Endodermal cell (in vitro differentiated cells): ENCODE data around the gene IL11RA. TPM values are rescaled to one million over a fixed set of nuclear protein-coding genes. Genes with fewer than 3 reads are reported as not detected.
A peak's percentile ranks its signal among the peaks of the same experiment; 100 is the strongest.

ENCODE experiments used
- DNase-seq: peaks from one replicate; pipeline ENCODE4 v3.0.0-alpha.2; 2017
- H3K27ac ChIP-seq: 2 replicates; pipeline ENCODE4 v1.5.1; 2013; ENCODE audit warnings: mild to moderate bottlenecking, low read depth, low read length, moderate library complexity
- H3K27me3 ChIP-seq: 2 replicates; pipeline ENCODE4 v1.6.1; 2013; ENCODE audit warnings: mild to moderate bottlenecking, low read length, moderate library complexity; ENCODE audit not compliant: insufficient read depth, control insufficient read depth, poor library complexity, severe bottlenecking
- H3K36me3 ChIP-seq: 2 replicates; pipeline ENCODE4 v1.7.0; 2013; ENCODE audit warnings: mild to moderate bottlenecking, low read length, moderate library complexity; ENCODE audit not compliant: control insufficient read depth, insufficient read depth
- H3K4me1 ChIP-seq: one replicate; pipeline ENCODE4 v1.7.0; 2013; ENCODE audit warnings: low read length; ENCODE audit not compliant: control insufficient read depth, insufficient read depth
- H3K4me3 ChIP-seq: 2 replicates; pipeline ENCODE4 v1.5.1; 2013; ENCODE audit warnings: mild to moderate bottlenecking, low read length, moderate library complexity
- H3K9ac ChIP-seq: 2 replicates; pipeline ENCODE4 v1.6.1; 2013; ENCODE audit warnings: mild to moderate bottlenecking, low read length, moderate library complexity; ENCODE audit not compliant: poor library complexity, severe bottlenecking; ENCODE audit errors: extremely low read depth
- H3K9me3 ChIP-seq: 2 replicates; pipeline ENCODE4 v1.6.1; 2013; ENCODE audit warnings: mild to moderate bottlenecking, low read length, moderate library complexity; ENCODE audit not compliant: control insufficient read depth
- H3K27ac Mint-ChIP-seq: 2 replicates; pipeline ENCODE4 v1.8.0; 2020; ENCODE audit warnings: mixed read lengths
- H3K27me3 Mint-ChIP-seq: 2 replicates; pipeline ENCODE4 v1.8.0; 2021; ENCODE audit warnings: mild to moderate bottlenecking, mixed read lengths; ENCODE audit not compliant: insufficient read depth
- H3K36me3 Mint-ChIP-seq: 2 replicates; pipeline ENCODE4 v1.8.0; 2020; ENCODE audit warnings: low read depth, mixed read lengths
- H3K4me1 Mint-ChIP-seq: 2 replicates; pipeline ENCODE4 v1.8.0; 2020; ENCODE audit warnings: mixed read lengths
- H3K4me3 Mint-ChIP-seq: 2 replicates; pipeline ENCODE4 v1.8.0; 2020; ENCODE audit warnings: mild to moderate bottlenecking, moderate library complexity, mixed read lengths
- H3K9me3 Mint-ChIP-seq: 2 replicates; pipeline ENCODE4 v1.8.0; 2020; ENCODE audit warnings: mild to moderate bottlenecking, mixed read lengths
- CTCF ChIP-seq: fragments of 200-600 bp; sonication (generic); conservative IDR thresholded peaks from 2 replicates; pipeline ENCODE4 v1.5.0; 2021; ENCODE audit warnings: antibody characterized with exemption, mild to moderate bottlenecking
- WGBS, 2 experiments: methylation state at CpG; one replicate each; pipeline versions ENCODE4 v1.1.5 to v1.1.7; 2013; ENCODE audit warnings: missing lambda C conversion rate in 2 of 2, mixed read lengths in 1 of 2; ENCODE audit not compliant: insufficient coverage in 1 of 2, insufficient read length in 1 of 2; 5-methylcytosine and 5-hydroxymethylcytosine counted together
- long read RNA-seq, 4 experiments: library from polyadenylated mRNA in 2 of 4; library from RNA in 1 of 4; library from capped mRNA in 1 of 4; stranded (forward) in 3 of 4; unstranded in 1 of 4; transcript quantifications; one replicate each; pipeline ENCODE4 v2.0.0, GENCODE V29; 2020 to 2021; ENCODE audit warnings: inconsistent platforms in 1 of 4
- polyA plus RNA-seq, 2 experiments: library from polyadenylated mRNA; stranded (reverse); fragments of 50-300 nt; gene quantifications; one replicate each; pipeline ENCODE4 v1.2.3, GENCODE V29; 2013
- total RNA-seq, 2 donors: library from RNA; stranded (reverse); fragmentation: NEBNext Ultra II Directional in 1 of 2; extraction: Animal tissue kit (Norgen Biotek cat#: 25700) in 1 of 2; gene quantifications; 2 replicates in 1 of 2; 3 replicates in 1 of 2; pipeline ENCODE4 v1.2.1, GENCODE V29; 2021

Gene IL11RA
- 10 to 100 TPM in 1 of 2 donors, 1 to 10 TPM in 1; 6.9 to 12.7 TPM for total RNA-seq
- 26.2 TPM for polyA plus RNA-seq (2013, experiment 1 of 2)
- 23.3 TPM for polyA plus RNA-seq (2013, experiment 2 of 2)
- long read RNA-seq, experiment 1, partial matches to known transcripts, result 1 of 3 reads
- long read RNA-seq, experiment 1, other reads (novel, unspliced or antisense), result 2 of 3 reads
- long read RNA-seq, experiment 2, transcript IL11RA-202 (13 exons, 1,700 nt), result major isoform, 7 of 22 reads
- long read RNA-seq, experiment 2, partial matches to known transcripts, result 2 of 22 reads
- long read RNA-seq, experiment 2, other reads (novel, unspliced or antisense), result 11 of 22 reads
- long read RNA-seq, experiment 3, partial matches to known transcripts, result 3 of 17 reads
- long read RNA-seq, experiment 3, other reads (novel, unspliced or antisense), result 9 of 17 reads
- long read RNA-seq, experiment 4, partial matches to known transcripts, result 1 of 9 reads
- long read RNA-seq, experiment 4, other reads (novel, unspliced or antisense), result 4 of 9 reads

- Histone ChIP-seq H3K27ac (peak within 1 kb of the TSS; percentile 8), H3K9me3 (no peaks in the 10 kb centered on the region)
These were observed at the start of gene IL11RA for GRCh38 chr9:34651876-34652601. IL11RA (plus strand) TSS chr9:34652185; CDS start chr9:34655218, 3,033 bp downstream.

GRCh38 chr9:34603610-34604231, 48.3 kb upstream of the IL11RA start:
- peak; percentile 96 for DNase-seq
- Mint-ChIP-seq H3K4me1 (no peaks in the 10 kb centered on the region), H3K27me3 (no peaks in the 10 kb centered on the region), H3K27ac (no peak overlapping the region), H3K9me3 (no peaks in the 10 kb centered on the region), H3K36me3 (no peaks in the 10 kb centered on the region), H3K4me3 (no peak overlapping the region)
- Histone ChIP-seq H3K36me3 (no peaks in the 10 kb centered on the region), H3K9me3 (no peaks in the 10 kb centered on the region), H3K4me3 (no peak overlapping the region), H3K27me3 (peaks cover 20% of the 10 kb centered on the region), H3K4me1 (no peaks in the 10 kb centered on the region), H3K27ac (no peak overlapping the region), H3K9ac (no peak overlapping the region)
- peak; percentile 94 for TF ChIP-seq CTCF
- WGBS, 2 experiments, result 57 to 66% methylated on average over 2 to 4 of the region's 4 CpGs

More at GRCh38 chr9:34651876-34652601, at the start of gene IL11RA:
- Histone ChIP-seq H3K4me3 (peak within 1 kb of the TSS; percentile 86), H3K27me3 (no peaks in the 10 kb centered on the region), H3K9ac (peak within 1 kb of the TSS; percentile 60), H3K36me3 (peaks cover 28% of the 10 kb centered on the region), H3K4me1 (peaks cover 25% of the 10 kb centered on the region)
- peak; percentile 44 for TF ChIP-seq CTCF
- H3K27ac Mint-ChIP-seq, result peak within 1 kb of the TSS; percentile 89
- WGBS, 2 experiments, result 11 to 30% methylated on average over 3 to 22 of the region's 24 CpGs
- H3K4me3 Mint-ChIP-seq, result peak within 1 kb of the TSS; percentile 66
- H3K27me3 Mint-ChIP-seq, result peaks cover 3% of the 10 kb centered on the region
- H3K4me1 Mint-ChIP-seq, result peaks cover 51% of the 10 kb centered on the region
- no peaks in the 10 kb centered on the region for H3K9me3 Mint-ChIP-seq
- peak; percentile 98 for DNase-seq
- H3K36me3 Mint-ChIP-seq, result peaks cover 20% of the 10 kb centered on the region

DNA sequence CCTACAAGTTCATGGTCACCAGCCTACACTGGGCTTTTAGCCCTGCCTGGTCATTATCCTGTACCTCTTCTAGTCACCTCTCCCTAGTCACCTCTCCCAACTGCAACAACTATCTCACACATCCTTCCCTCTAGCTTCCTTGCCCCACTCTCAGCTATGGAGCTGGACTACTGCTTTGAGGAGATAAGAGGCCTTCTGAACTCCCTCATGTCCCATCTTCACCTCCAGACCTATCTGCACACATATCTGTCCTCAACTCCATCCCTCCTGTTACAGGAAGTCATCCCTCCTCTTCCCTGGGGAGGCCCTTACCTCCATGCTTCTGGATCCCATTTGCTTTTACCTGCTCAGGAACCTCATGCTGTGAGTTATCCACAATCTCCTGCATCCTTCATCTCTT, 45.8 kb upstream of the IL11RA start:
- H3K4me3 Mint-ChIP-seq, result no peak overlapping the region
- no peaks in the 10 kb centered on the region for H3K4me1 ChIP-seq
- DNase-seq, result no peak

More for the DNA sequence above, 45.8 kb upstream of the IL11RA start:
- Histone ChIP-seq H3K9ac (no peak overlapping the region), H3K9me3 (no peaks in the 10 kb centered on the region), H3K27me3 (peaks cover 20% of the 10 kb centered on the region), H3K4me3 (no peak overlapping the region), H3K27ac (no peak overlapping the region), H3K36me3 (peaks cover 4% of the 10 kb centered on the region)
- no peaks in the 10 kb centered on the region for H3K36me3 Mint-ChIP-seq
- H3K27me3 Mint-ChIP-seq, result no peaks in the 10 kb centered on the region
- H3K9me3 Mint-ChIP-seq, result no peaks in the 10 kb centered on the region
- TF ChIP-seq CTCF, result no peak
- H3K27ac Mint-ChIP-seq, result no peak overlapping the region
- H3K4me1 Mint-ChIP-seq, result peaks cover 7% of the 10 kb centered on the region
